HG03558 (cell line): ENCODE data around the gene MAPK10.

ENCODE experiments used
- ATAC-seq: cut with Tn5 transposase; IDR thresholded peaks from one replicate; pipeline ENCODE4 v1.9.1; 2021; ENCODE audit warnings: moderate number of reproducible peaks; ENCODE audit not compliant: unreplicated experiment; ENCODE audit errors: extremely low read depth

MAPK10 gene

DNA sequence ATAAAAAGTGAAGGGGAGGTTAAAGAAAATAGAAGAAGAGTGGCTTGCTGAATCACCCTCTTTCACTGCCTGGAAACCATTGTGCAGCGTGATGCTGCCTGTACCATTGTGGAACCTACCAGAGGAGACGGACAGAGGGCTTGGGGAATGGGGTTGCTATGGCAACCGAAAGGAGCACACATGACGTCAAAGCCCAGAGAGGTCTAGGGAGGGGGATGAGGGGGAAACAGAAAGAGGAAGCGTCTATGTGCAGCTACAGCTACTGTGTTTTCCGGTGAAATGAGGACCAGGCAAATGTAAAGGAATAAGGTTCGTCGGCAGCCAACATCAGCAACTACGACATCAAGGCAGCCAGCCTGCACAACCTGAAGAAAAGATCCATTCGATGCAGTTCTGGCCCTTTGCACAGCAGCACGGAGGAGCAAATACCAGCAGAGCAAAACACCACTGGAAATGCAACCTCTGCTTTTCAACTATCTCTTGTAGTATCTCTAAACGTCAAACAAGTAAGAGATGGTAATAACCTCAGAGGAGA lies at the start of gene MAPK10:
TSS of gene MAPK10 (minus strand) at position 110 of the 535 bp plus-strand sequence.
- ATAC-seq = peak; percentile 100

DNA sequence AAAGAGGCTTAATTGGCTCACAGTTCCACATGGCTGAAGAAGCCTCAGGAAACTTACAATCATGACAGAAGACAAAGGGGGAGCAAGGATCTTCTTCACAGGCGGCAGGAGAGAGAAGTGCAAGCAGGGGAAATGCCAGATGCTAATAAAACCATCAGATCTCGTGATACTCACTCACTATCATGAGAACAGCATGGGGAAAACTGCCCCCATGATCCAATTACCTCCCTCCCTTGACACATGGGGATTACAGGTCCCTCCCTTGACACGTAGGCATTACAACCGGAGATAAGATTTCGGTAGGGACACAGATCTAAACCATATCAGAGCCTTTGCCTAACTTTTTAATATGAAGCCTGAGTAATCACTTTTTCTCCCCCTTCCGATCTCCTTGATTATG lies 43.7 kb upstream of the MAPK10 start:
- no peak for ATAC-seq

DNA sequence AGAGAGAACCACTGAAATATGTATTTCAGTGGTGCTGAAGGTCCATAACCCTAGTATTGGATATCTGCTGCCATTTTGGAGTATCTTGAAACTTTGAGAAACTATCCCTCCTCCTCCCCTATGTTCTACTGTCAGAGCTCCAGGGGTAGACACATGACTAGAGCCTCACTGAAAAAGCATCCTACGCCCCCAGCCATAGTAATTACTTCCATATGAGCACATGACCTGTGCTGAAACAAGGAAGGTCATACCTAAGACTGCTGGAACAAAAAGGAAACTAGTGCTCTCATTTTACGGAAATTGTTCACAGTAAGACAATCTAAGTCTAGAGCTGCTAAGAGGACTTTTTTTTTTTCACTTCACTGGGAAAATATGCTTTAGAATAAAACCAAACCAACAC lies 42.0 kb upstream of the MAPK10 start:
- no peak for ATAC-seq

DNA sequence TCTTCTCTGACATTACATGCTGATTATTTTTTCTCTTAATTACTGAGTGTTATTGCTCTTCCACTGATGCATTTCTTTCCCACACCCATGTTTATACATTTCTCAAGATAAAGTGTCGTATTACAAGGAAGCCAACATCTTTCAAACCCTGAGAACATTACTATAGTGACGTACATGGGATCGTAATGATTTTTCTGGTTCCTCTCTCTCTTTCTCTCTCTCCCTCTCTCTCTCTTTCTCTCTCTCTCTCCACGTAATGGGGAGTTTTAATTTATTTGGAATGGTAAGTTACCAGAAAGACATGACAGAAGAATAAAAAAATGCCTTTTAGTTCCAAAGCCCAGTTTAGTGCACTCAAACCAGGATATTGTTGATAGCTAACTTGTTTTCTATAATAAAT lies 40.4 kb upstream of the MAPK10 start:
- ATAC-seq = no peak

DNA sequence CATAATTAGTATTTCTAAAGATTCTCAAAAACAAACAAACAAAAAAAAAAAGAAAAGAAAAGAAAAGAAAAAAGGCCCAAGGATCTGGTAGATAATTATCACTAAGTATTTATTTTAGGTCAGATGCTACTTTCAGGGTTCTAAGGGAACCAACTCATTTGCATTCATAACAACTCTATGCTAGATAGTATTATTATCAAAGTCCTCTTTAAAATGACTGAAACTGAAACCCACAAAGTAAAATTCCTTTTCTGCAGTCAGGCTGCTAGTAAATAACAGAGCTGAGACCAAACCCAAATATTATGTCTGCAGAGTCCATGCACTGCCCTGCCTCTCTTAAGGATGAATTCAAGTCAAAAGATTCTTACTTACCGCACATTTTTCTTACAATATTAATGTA lies 38.3 kb upstream of the MAPK10 start:
- no peak for ATAC-seq

DNA sequence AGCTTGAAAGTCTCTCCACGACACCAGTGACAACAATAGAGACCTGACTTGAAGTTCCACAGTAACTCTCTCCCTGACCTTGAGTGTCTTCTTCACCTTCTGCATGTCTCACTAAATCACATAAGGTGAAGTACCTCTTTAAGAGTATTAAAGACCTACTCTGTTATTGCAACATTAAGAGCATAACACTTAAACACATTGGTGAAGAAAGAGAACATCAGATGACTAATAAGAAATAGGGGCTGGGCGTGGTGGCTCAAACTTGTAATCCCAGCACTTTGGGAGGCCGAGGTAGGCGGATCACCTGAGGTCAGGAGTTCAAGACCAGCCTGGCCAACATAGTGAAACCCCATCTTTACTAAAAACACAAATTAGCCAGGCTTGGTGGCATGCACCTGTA lies 33.9 kb upstream of the MAPK10 start:
- no peak for ATAC-seq

DNA sequence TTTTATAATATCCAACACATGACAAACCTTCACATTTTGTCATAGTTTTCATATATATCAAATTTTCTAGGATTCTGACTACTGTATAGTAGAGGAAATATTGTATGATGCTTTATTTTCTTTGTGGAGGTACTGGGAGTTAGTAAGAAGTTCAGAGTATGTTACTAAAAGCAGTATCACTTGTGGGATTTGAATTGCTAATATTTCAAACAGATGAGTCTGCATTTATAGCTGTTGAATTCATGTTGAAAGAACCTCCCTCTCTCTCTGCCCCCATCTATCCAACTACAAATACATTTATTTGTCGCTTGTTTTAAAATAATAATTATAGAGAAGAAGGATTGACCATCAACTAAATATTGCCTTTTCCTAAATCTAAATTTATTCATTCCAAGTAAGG lies 29.8 kb upstream of the MAPK10 start:
- ATAC-seq = no peak

DNA sequence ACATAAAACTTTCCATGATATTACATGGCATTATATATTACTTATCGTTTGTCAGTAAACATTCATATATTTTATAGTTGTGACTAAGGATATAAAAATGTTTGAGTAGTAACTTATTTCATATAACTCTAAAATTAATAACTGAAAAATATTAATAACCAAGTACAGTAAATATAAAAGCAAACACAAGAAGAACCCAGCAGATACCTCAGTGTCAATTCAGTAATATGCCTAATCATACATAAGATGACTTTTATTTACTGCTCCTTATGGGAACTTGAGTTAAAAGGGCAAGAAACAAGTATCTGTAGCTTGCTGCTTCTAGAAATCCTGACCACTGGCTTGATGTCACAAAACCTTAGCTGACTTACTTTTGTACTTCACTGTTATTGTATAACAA lies 28.4 kb upstream of the MAPK10 start:
- ATAC-seq = no peak

DNA sequence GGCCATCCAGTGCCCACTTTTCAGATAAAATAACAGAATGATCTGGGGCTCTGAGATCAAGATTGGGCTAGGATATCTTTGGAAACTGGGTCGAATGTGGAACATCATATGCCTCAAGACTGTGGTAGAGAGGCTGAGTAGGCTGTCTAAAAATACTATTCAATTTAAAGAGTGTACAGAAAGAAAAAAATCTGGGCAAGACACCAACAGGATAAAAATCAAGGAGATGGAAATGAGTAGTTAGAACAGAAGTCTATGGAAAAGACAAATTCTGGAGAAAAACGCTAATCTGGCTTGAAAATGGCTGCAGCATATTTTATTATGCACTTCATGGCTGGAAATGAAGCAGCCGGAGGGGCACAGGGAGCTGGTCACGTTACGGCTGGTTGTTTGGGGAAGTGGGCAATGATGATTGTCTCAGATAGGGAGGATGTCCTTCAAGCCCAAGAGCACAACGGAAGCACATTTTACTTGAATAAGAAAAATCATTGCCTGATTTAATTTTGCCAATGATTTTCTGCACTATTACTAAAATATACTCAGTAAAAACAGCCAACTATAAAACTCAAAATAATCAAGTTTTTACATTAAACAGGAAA lies 27.1 kb upstream of the MAPK10 start:
- no peak for ATAC-seq

DNA sequence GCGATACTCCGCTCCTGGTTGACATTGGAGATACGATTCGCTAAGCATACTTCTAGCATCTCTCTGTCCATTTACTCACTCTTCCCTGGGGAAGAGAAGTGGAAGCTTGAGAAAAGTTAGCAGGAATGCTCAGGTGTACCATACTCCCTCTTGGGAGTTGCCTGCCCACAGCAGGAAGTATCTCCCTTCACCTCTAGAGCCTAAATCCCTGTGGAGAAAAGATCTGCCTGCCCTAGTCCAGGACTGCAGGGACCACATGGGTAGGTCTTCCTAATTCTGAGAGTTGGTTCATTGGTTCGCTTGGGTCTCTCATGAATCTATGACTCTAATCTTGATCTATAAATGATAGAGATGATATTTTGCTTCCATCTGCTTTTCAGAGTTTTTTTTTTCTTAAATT lies 26.3 kb upstream of the MAPK10 start:
- ATAC-seq = no peak

DNA sequence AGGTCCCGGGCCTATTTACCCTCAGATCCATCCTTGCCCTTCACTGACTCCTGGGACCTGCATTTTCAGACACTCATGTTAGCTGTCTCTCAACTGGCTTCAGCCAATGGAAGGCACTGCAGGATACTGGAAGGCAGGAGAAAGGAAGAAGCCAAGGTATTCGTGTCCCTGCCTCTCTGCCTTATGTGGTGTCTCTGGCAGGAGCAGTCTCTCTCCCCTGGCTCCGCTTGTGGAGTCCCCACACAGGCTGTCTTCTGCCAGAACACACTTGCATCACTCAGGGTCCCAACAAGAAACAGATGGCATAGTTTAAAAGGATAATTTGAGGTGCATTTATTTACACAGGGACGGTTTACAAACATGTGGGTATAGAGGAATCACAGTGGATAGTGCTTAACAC lies 21.6 kb upstream of the MAPK10 start:
- no peak for ATAC-seq

DNA sequence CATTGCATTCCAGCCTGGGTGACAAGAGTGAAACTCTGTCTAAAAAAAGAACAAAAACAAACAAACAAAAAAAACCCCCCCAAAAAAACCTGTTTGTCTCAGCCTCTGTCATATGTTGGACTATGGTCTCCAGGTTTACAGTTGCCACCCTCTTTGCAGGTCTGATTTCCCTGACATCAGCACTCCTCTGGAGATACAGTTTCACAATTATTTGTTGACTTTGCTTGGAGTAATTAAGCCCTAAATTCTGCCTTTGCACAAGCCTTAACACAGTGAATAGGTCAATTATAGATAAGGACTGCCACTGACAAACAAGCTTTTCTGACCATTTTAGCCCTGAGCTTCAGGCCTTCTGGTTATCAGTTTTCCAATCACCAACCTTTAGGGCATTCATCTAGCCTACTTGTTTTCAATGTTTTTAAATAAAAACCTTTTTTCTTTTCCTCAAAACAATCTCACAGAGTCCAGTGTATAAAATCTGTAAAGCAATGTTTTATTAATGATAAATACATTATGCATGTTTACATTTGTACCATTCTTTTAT lies 20.4 kb upstream of the MAPK10 start:
- ATAC-seq = no peak

DNA sequence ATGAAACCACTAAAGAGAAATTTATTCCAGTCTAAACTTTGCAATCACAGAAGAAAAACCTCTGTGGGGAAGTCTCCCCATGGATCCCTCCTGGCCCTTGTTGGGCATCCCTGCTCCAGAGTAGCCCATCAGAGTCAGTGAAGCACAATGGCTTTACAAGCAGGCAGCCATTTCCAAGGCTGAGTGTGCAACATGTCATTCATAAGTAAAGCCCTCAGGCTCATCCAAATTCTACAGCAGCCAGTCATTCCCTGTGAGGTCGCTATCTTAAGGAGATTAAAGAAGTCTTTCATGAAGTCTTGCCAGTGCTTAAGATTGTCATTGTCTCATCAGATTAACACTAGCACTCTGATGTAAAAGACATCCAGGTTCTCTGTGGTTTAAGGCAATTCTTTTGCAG lies 17.0 kb upstream of the MAPK10 start:
- no peak for ATAC-seq

DNA sequence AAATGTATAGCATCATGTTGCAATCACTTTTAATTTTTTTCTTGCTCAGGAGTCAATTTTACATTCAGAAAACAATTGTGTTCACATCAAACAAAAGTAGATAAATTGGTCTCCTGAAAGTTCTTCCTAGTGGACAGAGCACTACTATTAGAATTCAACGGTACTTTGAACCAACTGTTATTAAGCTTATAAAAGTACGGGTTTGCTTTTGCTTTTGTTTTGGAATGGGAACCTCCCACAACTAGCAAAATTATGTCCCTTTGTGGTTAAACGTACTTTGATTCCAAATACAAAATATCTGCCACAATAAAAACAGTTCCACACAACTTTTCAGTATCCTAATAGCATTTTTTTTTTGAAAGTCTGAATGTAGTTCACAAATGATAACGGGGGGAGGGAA lies 8.6 kb upstream of the MAPK10 start:
- ATAC-seq = no peak

DNA sequence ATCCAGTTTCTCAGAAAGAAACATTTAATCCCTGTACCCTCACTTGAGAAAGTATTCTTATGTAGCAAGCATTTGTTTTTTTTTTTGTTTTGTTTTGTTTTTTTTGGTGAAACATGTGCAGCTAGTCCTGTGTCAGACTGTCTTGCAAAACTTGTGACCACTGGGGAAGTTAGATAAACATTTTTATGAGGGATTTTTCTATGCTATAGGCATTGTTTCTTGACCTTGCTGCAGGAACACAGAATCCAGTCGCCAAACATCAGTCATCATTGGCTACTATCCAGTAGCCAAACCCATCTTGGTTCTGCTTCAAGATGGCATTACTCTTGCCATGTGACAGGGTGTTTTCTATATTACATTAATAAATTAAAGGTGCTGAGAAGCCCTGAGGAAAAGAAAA lies 7.7 kb upstream of the MAPK10 start:
- ATAC-seq = no peak

DNA sequence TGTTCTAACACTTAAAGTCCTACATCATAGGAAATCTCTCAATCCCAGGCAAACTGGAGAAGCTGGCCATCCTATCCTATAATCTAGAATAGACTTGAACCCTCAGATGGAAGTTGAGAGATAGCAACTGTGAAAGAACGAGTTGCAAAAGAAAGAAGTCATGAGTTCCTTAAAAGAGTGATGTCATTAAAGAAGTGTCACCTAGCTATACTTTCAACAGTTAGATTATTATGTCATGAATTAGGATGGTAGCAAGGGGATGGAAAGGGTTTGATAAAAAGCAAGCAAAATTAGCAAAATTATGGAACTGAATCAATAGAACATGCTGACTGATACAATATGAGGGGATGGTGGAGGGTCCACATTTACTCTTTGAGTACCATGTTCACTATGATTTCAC lies 7.1 kb upstream of the MAPK10 start:
- no peak for ATAC-seq

DNA sequence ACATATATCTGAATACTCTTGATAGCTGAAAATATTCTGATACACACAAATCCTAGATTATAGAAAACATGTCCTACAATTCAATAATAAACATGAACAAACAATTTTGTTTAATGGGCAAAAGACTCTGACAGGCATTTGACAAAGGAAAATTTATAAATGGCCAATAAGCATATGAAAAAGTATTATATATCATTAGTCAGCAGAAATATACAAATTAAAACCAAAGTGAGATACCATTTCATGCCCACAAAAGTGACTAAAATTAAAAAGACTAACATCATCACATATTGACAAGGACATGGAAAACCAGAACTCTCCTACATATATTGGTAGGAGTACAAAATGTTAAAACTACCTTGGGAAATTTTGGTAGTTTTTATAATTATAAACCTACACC lies 2.7 kb upstream of the MAPK10 start:
- no peak for ATAC-seq

DNA sequence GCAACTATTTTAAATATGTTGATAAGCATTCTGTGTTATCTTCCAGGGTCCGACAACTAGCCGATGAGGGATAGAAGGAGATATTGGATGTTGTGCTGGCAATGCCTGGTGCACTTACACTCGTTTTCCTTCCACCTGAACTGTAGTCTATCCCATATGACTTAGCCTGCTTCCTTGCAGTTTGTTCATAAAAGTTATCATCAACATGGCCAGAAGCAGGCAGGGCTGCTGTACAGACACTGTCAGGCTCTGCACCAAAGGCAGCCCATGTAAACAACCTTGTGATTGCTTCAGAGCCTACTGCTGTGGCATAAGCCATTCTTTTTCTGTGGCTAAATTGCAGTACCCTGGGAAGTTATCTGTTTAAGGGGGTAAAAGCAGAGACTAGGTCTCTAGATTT lies 1.6 kb downstream of the MAPK10 start:
- ATAC-seq = no peak

DNA sequence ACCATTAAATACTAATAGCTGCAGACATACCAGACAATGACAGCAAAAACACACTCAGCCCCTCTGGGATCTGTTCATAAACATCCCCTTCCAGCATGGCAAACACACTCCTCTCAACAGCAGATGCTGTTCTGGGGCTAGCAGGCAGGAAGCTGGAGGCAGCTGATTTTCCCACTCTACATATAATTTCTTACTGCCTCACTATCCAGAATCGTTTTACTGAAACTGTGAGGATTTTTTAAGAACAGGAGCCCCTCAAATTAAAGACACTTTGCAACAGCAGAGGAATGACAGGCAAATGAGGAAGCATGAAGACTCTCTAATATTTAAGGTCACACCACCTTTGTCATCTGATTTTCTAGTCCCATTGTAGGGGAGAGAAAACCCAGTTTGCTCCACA lies 2.2 kb downstream of the MAPK10 start:
- no peak for ATAC-seq

DNA sequence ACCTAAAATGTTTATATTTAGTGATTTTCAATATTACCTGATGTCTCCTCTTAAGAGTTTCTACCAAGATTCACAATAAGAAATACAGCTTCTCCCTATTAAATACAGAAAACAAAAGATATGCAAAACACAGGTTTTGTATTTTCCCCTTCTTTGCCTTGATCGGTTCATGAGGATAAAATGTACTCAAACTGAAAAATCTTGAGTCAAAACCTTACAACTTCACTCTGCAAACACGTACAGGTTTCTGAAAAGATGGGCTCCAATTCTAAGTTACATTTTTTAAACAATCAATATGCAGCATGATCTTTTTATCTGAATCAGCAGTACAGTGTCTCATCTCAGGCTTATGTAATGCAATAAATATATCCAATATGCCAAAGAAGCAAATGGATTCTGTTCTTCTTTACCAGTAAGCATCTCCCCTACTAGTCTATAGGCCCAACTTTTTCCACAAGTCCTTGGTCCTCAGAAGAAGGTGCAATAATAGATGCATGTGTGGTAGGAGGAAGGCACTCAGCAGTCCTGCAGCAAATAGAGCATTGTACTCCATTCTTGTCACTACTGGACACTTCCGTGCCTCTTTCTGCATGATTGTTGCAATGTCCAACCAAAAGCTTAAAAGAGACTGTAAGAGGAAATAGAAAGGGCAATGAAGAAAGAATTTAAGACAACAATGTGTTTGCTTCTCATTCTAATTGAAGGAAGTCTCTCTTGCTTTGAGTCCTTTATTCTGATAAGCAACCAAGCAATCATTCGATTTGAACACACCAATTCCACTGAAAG lies 3.2 kb downstream of the MAPK10 start:
- no peak for ATAC-seq

DNA sequence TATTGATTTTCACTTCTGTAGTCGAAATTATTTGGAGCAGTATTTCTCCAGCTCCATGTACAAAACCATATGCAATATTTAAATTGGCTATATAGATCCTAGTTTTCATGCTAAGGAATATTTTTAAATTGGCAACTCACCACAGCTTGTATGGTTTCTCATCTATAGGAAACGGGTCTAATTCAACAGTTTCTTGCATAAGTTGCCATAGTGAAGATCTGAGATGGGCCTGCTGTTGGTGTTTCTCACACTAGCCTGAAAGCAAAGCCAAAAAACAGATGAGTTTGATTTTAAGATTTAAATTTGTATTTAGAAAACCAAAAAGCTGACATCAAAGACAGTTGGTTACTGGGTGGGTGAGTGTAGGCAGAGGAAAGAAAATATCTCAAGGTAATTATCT lies 5.5 kb downstream of the MAPK10 start:
- ATAC-seq = no peak

DNA sequence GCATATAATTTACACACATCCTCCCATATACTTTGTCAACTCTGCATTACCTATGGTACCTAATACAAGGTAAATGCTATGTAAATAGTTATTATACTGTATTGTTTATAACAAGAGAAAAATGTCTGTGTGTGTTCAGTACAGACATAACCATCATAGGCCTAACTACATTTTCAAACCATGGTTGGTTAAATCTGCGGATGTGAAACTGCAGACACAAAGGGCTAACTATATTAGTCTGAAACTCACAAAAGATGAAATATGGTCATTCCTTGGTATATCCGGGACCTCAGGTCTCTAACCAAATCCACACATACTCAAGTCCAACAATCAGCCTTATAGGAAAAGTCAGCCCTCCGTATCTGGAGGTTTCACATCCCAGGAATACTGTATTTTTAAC lies 13.5 kb downstream of the MAPK10 start:
- ATAC-seq = no peak
